GM10847 (cell line): ENCODE data around the gene LILRB1.

Source experiments
- POLR2A ChIP-seq: IDR thresholded peaks from 2 replicates; pipeline ENCODE4 v1.6.1; 2011; ENCODE audit not compliant: insufficient read length; ENCODE audit errors: extremely low read depth

The LILRB1 gene

DNA sequence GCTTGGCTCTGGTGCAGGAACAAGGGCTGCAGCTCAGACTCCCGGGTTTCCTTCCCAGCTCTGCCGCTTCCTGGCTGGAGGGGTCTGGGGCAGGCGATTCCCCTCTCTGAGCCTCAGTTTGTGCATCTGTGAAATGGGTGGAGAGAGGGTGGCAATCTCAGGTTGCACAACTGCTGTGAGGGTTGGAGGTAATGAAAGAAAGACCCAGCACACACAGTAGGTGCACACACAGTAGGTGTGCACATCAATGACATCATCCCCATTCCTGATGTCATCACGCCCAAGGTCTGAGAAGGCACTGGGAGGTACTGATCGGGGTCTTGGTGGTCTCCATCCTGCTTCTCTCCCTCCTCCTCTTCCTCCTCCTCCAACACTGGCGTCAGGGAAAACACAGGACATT is 35.2 kb downstream of the LILRB1 start:
- TF ChIP-seq POLR2A = no peak

GRCh38 chr19:54667217-54667616 is 36.9 kb downstream of the LILRB1 start:
- no peak for TF ChIP-seq POLR2A

GRCh38 chr19:54668353-54668752 is 38.1 kb downstream of the LILRB1 start:
- no peak for TF ChIP-seq POLR2A

DNA sequence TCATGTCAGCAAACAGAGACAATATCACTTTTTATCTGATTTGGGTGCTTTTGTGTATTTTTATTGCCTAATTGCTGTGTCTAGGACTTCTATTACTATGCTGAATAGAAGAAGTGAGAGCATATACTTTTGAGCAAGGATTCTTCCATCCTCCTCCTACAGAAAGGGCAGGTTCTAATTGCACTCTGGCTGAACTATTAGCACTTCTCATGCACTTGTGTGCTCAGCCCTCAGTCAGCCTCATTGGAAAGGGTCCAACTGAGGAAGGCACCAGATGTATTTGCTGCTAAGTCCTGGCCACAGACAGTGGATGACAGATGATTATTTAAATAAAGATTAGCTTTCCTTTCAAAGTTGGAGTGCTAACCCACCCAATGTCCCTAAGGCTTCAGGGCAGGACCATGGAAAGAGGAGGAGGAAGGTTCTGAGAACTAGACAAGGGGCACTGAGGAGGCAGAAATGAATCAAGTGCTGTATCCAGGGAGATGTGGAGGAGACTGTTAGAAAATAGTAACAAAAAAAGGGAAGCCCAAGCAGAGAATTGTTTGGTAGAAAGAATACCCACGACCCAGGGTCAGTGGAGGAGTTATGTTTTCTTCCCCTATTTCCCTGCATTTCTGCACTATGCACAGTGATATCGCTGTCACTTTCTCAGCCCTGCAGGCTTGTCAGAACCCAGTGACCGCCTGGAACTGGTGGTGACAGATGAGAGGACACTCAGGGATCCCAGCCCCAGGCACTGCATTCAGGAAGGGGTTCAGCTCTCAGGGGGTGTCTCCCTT is 40.5 kb downstream of the LILRB1 start:
- no peak for TF ChIP-seq POLR2A

DNA sequence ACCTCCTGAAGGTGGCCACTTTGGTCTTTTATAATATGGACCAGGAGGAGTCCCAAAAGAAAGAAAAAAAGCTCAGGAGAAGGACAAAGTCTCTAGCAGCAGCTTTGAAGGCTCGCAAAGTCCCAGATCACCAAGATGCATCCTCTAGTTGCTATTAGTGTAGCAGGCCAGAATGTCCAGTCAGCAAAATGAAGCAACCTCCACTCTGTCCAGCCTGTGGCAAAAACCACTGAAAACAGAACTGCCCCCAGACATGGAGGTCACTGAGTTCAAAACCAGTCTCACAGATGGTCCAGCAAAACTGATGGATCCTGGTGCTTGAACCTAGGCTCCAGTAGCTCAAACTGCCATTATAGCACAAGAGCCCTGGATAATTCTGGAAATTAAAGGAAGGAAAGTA is 42.9 kb downstream of the LILRB1 start:
- TF ChIP-seq POLR2A = no peak

- TF ChIP-seq POLR2A = no peak
These were observed 43.8 kb downstream of the LILRB1 start for GRCh38 chr19:54674021-54674617.

DNA sequence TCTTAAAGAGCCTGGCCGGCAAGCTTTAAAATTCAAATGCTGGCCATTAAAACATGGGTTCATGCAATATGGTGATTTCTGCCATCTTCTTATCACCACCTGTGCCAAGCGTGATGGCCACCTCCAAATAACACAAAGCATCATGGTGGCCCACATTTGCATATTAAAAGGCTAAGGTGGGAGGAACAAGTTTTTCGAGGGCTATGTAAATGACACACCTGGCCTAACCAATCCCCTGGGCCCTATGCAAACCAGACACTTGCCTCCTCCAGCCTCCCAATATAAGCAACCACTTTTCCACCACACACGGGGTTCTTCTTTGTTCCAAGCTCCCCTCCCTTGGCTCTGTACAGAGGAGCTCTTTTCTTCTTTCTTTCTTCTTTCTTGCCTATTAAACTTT is 46.9 kb downstream of the LILRB1 start:
- TF ChIP-seq POLR2A = no peak

GRCh38 chr19:54682306-54682856 is 52.1 kb downstream of the LILRB1 start:
- no peak for TF ChIP-seq POLR2A

DNA sequence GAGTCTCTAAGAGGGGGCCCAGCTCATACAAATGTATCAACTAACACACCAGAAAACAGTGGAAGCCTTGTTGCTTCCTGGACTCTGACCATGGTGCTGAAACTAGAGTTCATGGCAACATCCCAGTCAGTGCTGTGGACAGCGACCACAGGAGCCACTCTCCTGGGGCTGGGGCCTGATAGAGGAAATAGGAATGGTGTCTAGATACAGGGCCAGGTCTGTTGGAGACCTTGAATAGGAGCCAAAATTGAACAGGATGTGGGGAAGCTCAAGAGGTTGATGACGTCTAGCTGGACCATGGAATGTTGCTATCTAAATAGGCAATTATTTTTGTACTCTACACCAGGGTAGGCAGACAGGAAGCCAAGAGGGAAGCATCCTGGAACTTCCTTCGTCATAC is 54.2 kb downstream of the LILRB1 start:
- TF ChIP-seq POLR2A = no peak
